Astrocyte (in vitro differentiated cells and primary cell): Measurements from ENCODE around the gene RASGRF2.

Experiments used
- EZH2 ChIP-seq: IDR thresholded peaks from 2 replicates; pipeline ENCODE4 v1.6.1; 2012; ENCODE audit warnings: mild to moderate bottlenecking, low read length, inconsistent platforms; ENCODE audit not compliant: insufficient read depth
- TF ChIP-seq, protein P1 (sequence below): IDR thresholded peaks from 2 replicates; pipeline ENCODE4 v1.5.1; 2011; ENCODE audit warnings: low read depth, mild to moderate bottlenecking, inconsistent platforms, low read length, moderate library complexity; ENCODE audit not compliant: insufficient read depth

DNA sequence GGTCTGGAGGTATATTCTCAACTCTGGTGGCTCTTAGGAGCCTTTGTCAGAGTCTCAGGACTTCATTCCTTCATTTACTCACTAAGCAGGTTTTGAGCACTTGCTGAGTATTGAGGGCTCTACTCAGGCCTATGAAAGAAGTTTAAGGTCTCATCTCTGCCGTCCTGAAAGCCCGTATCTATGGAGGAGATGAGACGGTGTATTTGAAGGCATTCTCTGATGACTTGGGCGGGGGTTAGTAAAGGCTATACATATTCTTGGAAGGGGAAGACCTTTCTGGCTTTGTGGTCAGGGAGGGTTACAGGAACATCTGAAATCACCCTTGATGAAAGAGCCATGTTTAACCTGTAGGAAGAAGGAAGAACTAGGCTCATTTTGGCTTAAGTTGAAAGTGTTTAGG is 21.9 kb downstream of the RASGRF2 start:
- TF ChIP-seq, protein P1, sequence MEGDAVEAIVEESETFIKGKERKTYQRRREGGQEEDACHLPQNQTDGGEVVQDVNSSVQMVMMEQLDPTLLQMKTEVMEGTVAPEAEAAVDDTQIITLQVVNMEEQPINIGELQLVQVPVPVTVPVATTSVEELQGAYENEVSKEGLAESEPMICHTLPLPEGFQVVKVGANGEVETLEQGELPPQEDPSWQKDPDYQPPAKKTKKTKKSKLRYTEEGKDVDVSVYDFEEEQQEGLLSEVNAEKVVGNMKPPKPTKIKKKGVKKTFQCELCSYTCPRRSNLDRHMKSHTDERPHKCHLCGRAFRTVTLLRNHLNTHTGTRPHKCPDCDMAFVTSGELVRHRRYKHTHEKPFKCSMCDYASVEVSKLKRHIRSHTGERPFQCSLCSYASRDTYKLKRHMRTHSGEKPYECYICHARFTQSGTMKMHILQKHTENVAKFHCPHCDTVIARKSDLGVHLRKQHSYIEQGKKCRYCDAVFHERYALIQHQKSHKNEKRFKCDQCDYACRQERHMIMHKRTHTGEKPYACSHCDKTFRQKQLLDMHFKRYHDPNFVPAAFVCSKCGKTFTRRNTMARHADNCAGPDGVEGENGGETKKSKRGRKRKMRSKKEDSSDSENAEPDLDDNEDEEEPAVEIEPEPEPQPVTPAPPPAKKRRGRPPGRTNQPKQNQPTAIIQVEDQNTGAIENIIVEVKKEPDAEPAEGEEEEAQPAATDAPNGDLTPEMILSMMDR = no peak
- TF ChIP-seq EZH2 = no peak
